HEK293 (cell line): ENCODE data around the gene RACGAP1.

ENCODE experiments used
- CTCF ChIA-PET: fragments of 350-600 bp; formaldehyde crosslinking; extraction: SDS; loops from one replicate; lab custom pipeline; 2021; ENCODE audit warnings: antibody characterized with exemption; lab: Yijun Ruan, JAX
- POLR2A ChIA-PET: fragments of 300-600 bp; formaldehyde crosslinking; extraction: SDS; loops from one replicate; lab custom pipeline; 2020; ENCODE audit warnings: antibody characterized with exemption, inconsistent platforms; lab: Yijun Ruan, JAX
- H3K27ac ChIP-seq: fragments of 200-500 bp; sonication (Bioruptor generic); 2 replicates; pipeline ENCODE4 v1.5.1; 2014; ENCODE audit warnings: low read depth, low read length, control low read depth, inconsistent platforms; ENCODE audit errors: extremely low read depth
- H3K36me3 ChIP-seq, 2 experiments: fragments of 200-500 bp in 1 of 2; sonication (Bioruptor generic) in 1 of 2; 1 replicate in 1 of 2; 2 replicates in 1 of 2; pipeline ENCODE4 v1.5.1; 2014 to 2017; ENCODE audit warnings: inconsistent platforms in 2 of 2, low read length in 2 of 2; ENCODE audit not compliant: control insufficient read depth in 2 of 2, insufficient read depth in 1 of 2
- H3K4me1 ChIP-seq: fragments of 200-500 bp; sonication (Bioruptor generic); 2 replicates; pipeline ENCODE4 v1.5.1; 2014; ENCODE audit warnings: mild to moderate bottlenecking, low read length, inconsistent platforms; ENCODE audit not compliant: control insufficient read depth, insufficient read depth
- H3K4me3 ChIP-seq: 2 replicates; pipeline ENCODE4 v1.5.1; 2011; ENCODE audit warnings: low read depth, mild to moderate bottlenecking, control low read depth, low read length, moderate library complexity
- H3K9me3 ChIP-seq: fragments of 200-500 bp; sonication (Bioruptor generic); 2 replicates; pipeline ENCODE4 v1.5.1; 2014; ENCODE audit warnings: low read depth, low read length, inconsistent platforms; ENCODE audit not compliant: control insufficient read depth, insufficient read depth
- EGR2 ChIP-seq: fragments of 450-650 bp; formaldehyde crosslinking; IDR thresholded peaks from 2 replicates; pipeline ENCODE4 v1.5.1; 2016; ENCODE audit warnings: low read depth, missing biosample characterization, missing genetic modification characterization
- SALL2 ChIP-seq: fragments of 450-650 bp; formaldehyde crosslinking; IDR thresholded peaks from 2 replicates; pipeline ENCODE4 v1.5.0; 2017; ENCODE audit warnings: missing biosample characterization, mild to moderate bottlenecking, missing genetic modification characterization, borderline replicate concordance
- ZFHX2 ChIP-seq: fragments of 450-650 bp; formaldehyde crosslinking; conservative IDR thresholded peaks from 2 replicates; pipeline ENCODE4 v1.5.1; 2016; ENCODE audit warnings: missing biosample characterization, missing genetic modification characterization
- ZFP37 ChIP-seq: fragments of 450-650 bp; formaldehyde crosslinking; IDR thresholded peaks from 2 replicates; pipeline ENCODE4 v1.5.1; 2016; ENCODE audit warnings: missing biosample characterization, missing genetic modification characterization
- ZNF211 ChIP-seq: fragments of 450-650 bp; formaldehyde crosslinking; IDR thresholded peaks from 2 replicates; pipeline ENCODE4 v1.5.1; 2016; ENCODE audit warnings: low read depth, missing biosample characterization, missing genetic modification characterization
- ZNF24 ChIP-seq: fragments of 450-650 bp; formaldehyde crosslinking; IDR thresholded peaks from 2 replicates; pipeline ENCODE4 v1.5.1; 2016; ENCODE audit warnings: missing biosample characterization, missing genetic modification characterization
- ZNF37A ChIP-seq: fragments of 450-650 bp; IDR thresholded peaks from 2 replicates; pipeline ENCODE4 v1.5.1; 2018; ENCODE audit warnings: missing biosample characterization, missing genetic modification characterization
- ZNF473 ChIP-seq: fragments of 450-650 bp; formaldehyde crosslinking; IDR thresholded peaks from 2 replicates; pipeline ENCODE4 v1.5.1; 2017; ENCODE audit warnings: missing biosample characterization, missing genetic modification characterization
- ZNF571 ChIP-seq: fragments of 450-650 bp; formaldehyde crosslinking; IDR thresholded peaks from 2 replicates; pipeline ENCODE4 v1.5.0; 2017; ENCODE audit warnings: missing biosample characterization, missing genetic modification characterization
- ZNF600 ChIP-seq: fragments of 450-650 bp; formaldehyde crosslinking; IDR thresholded peaks from 2 replicates; pipeline ENCODE4 v1.5.1; 2016; ENCODE audit warnings: missing biosample characterization, missing genetic modification characterization
- ZNF768 ChIP-seq: fragments of 450-650 bp; formaldehyde crosslinking; IDR thresholded peaks from 2 replicates; pipeline ENCODE4 v1.5.1; 2018; ENCODE audit warnings: missing biosample characterization, mild to moderate bottlenecking, missing genetic modification characterization
- TF ChIP-seq, protein P1 (sequence below): IDR thresholded peaks from 2 replicates; pipeline ENCODE4 v1.6.1; 2011; ENCODE audit warnings: mild to moderate bottlenecking, low read depth, low read length, borderline replicate concordance
- TF ChIP-seq, protein P2 (sequence below): fragments of 450-650 bp; formaldehyde crosslinking; IDR thresholded peaks from 2 replicates; pipeline ENCODE4 v1.5.1; 2016; ENCODE audit warnings: missing biosample characterization, missing genetic modification characterization

The RACGAP1 gene

DNA sequence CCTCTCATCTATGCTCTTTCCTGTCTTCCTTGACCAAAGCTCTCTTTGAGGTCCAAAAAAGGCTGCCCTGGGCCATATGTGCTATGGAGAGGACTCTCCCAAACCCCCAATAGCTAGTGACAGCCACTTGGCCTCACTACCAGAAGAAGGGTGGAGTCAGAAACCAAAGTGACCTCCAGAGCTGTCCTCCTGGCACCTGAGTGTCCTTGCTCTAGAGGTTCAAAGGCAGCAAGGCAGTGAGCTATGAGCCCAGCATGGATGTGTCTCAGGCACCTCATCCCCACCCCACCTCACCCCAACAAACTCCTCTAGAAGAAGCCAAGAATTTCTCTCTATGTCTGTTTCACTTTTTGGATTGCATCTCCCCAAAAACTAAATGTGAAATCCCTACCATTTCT is 67.7 kb downstream of the RACGAP1 start (continued):
- TF ChIP-seq, protein P1, sequence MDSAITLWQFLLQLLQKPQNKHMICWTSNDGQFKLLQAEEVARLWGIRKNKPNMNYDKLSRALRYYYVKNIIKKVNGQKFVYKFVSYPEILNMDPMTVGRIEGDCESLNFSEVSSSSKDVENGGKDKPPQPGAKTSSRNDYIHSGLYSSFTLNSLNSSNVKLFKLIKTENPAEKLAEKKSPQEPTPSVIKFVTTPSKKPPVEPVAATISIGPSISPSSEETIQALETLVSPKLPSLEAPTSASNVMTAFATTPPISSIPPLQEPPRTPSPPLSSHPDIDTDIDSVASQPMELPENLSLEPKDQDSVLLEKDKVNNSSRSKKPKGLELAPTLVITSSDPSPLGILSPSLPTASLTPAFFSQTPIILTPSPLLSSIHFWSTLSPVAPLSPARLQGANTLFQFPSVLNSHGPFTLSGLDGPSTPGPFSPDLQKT = no peak
- no peak for TF ChIP-seq ZFP37 (tag by site-specific recombination)

DNA sequence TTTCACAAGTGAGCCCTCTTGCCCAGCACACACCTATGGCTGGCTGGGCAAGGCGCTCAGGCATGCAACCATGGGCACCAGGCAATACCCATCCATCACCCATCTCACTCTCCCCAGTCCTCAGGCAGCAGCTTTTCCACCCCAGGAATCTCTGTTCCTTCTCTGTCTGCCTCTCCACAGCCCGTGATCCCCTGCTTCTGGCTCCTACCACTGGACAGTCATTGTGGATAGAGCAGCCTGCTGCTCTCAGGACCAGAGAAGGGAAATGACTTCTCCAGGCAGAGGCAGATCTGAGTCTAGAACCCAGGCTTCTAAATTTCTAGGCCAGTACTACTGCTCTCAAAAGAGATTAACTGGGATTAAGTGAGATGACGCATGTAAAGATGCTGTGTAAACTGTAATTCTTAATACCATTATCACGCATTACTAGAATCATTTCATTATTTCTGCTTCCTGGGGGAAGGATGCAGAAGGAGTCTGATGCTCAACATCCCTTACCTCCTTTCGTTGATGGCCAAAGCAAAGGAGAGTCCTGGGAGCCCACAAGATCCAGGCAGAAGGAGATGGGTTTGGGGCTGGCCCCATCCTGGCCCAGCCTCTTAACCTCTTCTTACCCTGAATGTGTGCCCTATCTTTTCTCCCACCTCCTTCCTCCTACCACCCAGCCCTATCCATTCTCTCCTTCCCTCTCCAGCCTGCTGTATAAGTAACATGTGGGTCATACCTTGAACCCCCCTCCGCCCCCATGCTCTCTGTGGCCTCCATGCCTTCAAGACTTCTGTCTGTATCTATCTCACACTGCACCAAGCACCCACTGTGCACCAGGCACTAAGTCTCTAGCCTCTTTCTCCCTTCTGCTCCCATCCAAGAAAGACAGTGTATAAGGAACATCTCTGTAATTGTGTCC is 68.4 kb downstream of the RACGAP1 start:
- H3K9me3 ChIP-seq = no peaks in the 10 kb centered on the region
- POLR2A ChIA-PET = interaction anchor here (1.1 kb wide), 1 partner anchor 12 kb away, joined by 3 read pairs; no protein-coding TSS in a partner anchor
- TF ChIP-seq ZFHX2 (tag by site-specific recombination) = peak; percentile 44; the same call in 1 of the 2 replicates
- no peak for TF ChIP-seq ZNF571 (tag by site-specific recombination)
- TF ChIP-seq EGR2 (tag by site-specific recombination) = peak; percentile 84
- TF ChIP-seq, all 188 proteins: peak for 2
- CTCF ChIA-PET = interaction anchor here (0.9 to 2.8 kb wide), 5 partner anchors 10 to 184 kb away, joined by 3 to 17 read pairs (median 6); no protein-coding TSS in a partner anchor
- 0 out of 2 replicates have a peak, but pooled peaks cover 5% of the 10 kb centered on the region for H3K4me1 ChIP-seq
- no peak overlapping the region for H3K27ac ChIP-seq
- H3K4me3 ChIP-seq = no peak overlapping the region
- no peaks in the 10 kb centered on the region for H3K36me3 ChIP-seq

DNA sequence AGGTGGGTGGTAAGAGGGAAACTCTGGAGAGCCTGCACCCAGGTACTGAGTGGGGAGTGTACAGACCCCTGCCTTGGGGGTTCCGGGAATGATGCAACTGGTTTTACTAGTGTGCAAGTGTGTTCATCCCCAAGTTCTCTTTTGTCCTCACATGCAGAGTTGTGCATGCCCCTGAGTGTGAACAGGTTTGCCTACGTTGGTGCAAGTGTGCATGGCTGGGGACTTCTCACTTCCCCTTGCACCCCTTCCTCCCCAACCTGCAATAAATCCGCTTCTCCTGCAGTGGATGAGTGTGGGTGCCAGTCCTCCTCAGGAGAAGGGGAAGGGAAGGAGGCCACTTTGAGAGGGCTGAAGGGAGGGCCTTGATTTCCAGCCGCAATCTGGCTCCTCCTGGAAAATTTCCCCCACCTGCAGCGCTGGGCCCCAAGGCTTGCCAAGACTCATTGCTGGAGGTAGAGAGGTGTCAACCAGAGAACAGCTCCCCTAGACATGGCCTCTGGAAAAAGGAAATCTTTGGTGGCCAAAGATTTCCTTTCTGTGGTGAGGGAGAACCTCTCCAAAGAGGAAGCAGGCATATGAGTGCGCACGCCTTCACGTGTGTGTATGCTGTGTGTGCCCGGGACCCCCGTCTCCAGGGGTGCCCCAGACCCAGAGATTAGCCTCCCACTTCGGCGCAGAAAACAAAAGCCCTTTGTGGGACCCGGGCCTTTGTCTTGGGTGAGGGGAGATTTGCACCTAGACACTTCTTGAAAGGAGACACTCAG is 69.2 kb downstream of the RACGAP1 start:
- H3K4me3 ChIP-seq = no peak overlapping the region
- H3K27ac ChIP-seq = no peak overlapping the region
- ChIA-PET POLR2A (interaction anchor here (1.1 kb wide), 1 partner anchor 11 kb away, joined by 3 read pairs; no protein-coding TSS in a partner anchor), CTCF (interaction anchor here (1.2 to 2.1 kb wide), 2 partner anchors 11 to 117 kb away, joined by 3 to 13 read pairs; no protein-coding TSS in a partner anchor)
- H3K4me1 ChIP-seq = 0 out of 2 replicates have a peak, but pooled peaks cover 5% of the 10 kb centered on the region
- H3K9me3 ChIP-seq = no peaks in the 10 kb centered on the region
- no peaks in the 10 kb centered on the region for H3K36me3 ChIP-seq
- TF ChIP-seq ZNF37A (tag by site-specific recombination) (no peak), SALL2 (no peak)
- TF ChIP-seq, protein P2, sequence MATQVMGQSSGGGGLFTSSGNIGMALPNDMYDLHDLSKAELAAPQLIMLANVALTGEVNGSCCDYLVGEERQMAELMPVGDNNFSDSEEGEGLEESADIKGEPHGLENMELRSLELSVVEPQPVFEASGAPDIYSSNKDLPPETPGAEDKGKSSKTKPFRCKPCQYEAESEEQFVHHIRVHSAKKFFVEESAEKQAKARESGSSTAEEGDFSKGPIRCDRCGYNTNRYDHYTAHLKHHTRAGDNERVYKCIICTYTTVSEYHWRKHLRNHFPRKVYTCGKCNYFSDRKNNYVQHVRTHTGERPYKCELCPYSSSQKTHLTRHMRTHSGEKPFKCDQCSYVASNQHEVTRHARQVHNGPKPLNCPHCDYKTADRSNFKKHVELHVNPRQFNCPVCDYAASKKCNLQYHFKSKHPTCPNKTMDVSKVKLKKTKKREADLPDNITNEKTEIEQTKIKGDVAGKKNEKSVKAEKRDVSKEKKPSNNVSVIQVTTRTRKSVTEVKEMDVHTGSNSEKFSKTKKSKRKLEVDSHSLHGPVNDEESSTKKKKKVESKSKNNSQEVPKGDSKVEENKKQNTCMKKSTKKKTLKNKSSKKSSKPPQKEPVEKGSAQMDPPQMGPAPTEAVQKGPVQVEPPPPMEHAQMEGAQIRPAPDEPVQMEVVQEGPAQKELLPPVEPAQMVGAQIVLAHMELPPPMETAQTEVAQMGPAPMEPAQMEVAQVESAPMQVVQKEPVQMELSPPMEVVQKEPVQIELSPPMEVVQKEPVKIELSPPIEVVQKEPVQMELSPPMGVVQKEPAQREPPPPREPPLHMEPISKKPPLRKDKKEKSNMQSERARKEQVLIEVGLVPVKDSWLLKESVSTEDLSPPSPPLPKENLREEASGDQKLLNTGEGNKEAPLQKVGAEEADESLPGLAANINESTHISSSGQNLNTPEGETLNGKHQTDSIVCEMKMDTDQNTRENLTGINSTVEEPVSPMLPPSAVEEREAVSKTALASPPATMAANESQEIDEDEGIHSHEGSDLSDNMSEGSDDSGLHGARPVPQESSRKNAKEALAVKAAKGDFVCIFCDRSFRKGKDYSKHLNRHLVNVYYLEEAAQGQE (tag by site-specific recombination) = no peak

DNA sequence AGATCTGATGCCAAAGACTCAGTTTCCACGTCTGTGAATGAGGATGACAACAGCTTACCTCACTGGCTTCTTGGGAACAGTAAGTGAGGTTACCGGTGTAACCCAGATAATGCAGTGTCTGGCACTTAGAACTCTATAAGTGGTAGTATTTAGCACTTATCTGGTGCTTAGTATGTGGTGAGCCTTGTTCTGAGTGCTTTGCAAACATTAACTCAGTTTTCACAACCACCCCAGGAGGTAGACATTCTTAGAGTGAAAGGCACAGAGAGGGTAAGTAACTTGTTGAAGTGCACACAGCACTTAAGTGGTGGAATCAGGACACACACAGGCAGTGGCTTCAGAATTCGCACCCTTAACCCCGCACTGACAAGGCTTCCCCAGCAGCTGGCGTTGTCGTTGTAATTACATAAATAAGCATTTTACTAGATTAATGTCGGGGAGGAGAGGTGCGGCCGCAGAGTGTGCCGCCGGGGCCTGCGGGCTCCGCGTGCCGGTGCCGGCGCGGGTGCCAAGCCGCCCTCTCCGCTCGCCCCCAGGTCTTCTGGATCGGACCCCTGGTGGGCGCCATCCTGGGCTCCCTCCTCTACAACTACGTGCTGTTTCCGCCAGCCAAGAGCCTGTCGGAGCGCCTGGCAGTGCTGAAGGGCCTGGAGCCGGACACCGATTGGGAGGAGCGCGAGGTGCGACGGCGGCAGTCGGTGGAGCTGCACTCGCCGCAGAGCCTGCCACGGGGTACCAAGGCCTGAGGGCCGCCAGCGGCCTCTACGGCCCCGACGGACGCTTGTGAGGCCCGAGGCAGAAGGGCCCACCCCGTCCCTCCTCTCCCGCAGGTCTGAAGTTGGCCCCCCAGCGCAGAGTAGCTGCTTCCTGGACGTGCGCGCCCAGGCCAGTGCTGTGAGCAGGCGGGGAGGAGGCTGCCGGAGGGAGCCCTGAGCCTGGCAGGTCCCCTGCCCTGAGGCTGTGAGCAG is 70.1 kb downstream of the RACGAP1 start:
- POLR2A ChIA-PET = interaction anchor here (1.1 kb wide), 1 partner anchor 10 kb away, joined by 3 read pairs; no protein-coding TSS in a partner anchor
- Histone ChIP-seq H3K4me1 (0 out of 2 replicates have a peak, but pooled peaks cover 5% of the 10 kb centered on the region), H3K36me3 (no peaks in the 10 kb centered on the region), H3K9me3 (no peaks in the 10 kb centered on the region), H3K27ac (no peak overlapping the region), H3K4me3 (no peak overlapping the region)
- CTCF ChIA-PET = interaction anchor here (0.6 to 2.4 kb wide), 4 partner anchors 9 to 867 kb away, joined by 3 to 13 read pairs (median 5); no protein-coding TSS in a partner anchor
- no peak for TF ChIP-seq ZNF211 (tag by site-specific recombination)
- no peak for TF ChIP-seq ZNF600 (tag by site-specific recombination)
- no peak for TF ChIP-seq ZNF24 (tag by site-specific recombination)
- peak; percentile 79; the same call in 1 of the 2 replicates for TF ChIP-seq ZNF768 (tag by site-specific recombination)
- TF ChIP-seq ZNF473 (tag by site-specific recombination) = no peak
